ENCODE data around the gene ARHGEF19. TPM values are rescaled to one million over a fixed set of nuclear protein-coding genes. Genes with fewer than 3 reads are reported as not detected.
"Not testable (repeated sequence)": the region's sequence is repeated elsewhere in the genome, so short reads cannot be mapped to it uniquely, and the experiment has no call there.

ARHGEF19 gene
- total RNA-seq = 146 and 151 TPM in 2 replicates
- long read RNA-seq, partial matches to known transcripts = 10 of 18 reads
- long read RNA-seq, other reads (novel, unspliced or antisense) = 8 of 18 reads

DNA sequence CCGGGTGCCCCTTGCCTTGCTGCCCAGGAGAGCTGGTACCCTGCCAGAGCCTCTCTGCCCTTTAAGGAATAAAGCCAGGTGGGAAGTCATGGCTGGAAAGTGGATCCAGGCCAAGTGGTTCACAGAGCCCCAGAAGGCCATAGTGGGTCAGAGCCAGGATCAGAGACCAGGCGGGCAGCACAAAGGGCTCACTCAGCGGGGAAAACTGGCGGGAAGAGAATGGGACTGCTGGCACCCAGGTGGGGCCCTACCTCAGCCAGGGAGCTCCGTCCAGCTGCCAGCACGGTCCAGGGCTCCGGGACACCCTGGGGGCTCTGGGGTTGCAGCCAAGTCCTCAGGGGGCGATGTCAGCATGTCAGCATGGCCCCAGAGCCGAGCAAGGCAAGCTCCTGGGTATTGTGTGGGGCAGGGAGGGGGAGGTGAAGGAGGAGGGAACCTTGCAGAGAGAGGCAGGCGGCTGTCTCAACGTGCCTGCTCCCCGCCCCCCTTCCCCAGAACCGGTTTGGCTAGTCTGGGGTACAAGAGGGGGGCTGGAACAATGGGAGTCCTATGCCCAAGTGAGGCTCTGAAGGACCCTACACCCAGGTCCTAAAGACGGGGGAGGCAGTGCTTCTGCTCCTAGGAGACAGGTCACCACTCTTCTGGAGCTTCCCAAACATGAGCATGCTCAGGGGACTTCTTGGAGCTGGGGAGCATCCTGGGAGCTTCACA is at the start of gene ARHGEF19:
Gene ARHGEF19 (minus strand): TSS at position 402 of the 711 bp plus-strand sequence. CDS start 3,598 bp downstream, outside the sequence.
- Mint-ChIP-seq H3K9me3 (ENCODE audit: low read depth) (no peaks in the 10 kb centered on the region), H3K27me3 (no peaks in the 10 kb centered on the region), H3K4me3 (ENCODE audit: low read depth) (peak within 1 kb of the TSS; percentile 85), H3K4me1 (ENCODE audit: low read depth) (peaks cover 29% of the 10 kb centered on the region), H3K36me3 (ENCODE audit: insufficient read depth) (peaks cover 2% of the 10 kb centered on the region), H3K27ac (peak within 1 kb of the TSS; percentile 85)
- peak; percentile 72 for DNase-seq (ENCODE audit: low spot score, unreplicated experiment)
- TF ChIP-seq, protein P1, sequence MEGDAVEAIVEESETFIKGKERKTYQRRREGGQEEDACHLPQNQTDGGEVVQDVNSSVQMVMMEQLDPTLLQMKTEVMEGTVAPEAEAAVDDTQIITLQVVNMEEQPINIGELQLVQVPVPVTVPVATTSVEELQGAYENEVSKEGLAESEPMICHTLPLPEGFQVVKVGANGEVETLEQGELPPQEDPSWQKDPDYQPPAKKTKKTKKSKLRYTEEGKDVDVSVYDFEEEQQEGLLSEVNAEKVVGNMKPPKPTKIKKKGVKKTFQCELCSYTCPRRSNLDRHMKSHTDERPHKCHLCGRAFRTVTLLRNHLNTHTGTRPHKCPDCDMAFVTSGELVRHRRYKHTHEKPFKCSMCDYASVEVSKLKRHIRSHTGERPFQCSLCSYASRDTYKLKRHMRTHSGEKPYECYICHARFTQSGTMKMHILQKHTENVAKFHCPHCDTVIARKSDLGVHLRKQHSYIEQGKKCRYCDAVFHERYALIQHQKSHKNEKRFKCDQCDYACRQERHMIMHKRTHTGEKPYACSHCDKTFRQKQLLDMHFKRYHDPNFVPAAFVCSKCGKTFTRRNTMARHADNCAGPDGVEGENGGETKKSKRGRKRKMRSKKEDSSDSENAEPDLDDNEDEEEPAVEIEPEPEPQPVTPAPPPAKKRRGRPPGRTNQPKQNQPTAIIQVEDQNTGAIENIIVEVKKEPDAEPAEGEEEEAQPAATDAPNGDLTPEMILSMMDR (IDR thresholded peaks at IDR 0.05; ENCODE audit: unreplicated experiment) = no peak

DNA sequence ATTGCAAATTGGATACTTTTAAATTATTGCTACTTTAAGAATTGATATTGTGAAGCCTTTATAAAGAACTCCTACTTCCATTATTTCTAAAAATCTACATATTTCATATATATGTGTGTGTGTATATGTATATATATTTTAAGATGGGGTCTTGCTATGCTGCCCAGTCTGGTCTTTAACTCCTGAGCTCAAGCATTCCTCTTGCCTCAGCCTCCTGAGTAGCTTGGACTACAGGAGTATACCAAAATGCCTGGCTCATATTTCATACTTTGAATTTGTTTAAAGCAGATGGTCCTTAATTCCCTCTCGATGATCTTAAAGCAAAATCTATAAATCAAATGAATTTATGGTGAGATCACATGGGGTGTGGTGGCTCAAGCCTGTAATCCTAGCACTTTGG is 49.6 kb upstream of the ARHGEF19 start:
- Mint-ChIP-seq H3K36me3 (ENCODE audit: insufficient read depth) (no peaks in the 10 kb centered on the region), H3K9me3 (ENCODE audit: low read depth) (no peaks in the 10 kb centered on the region), H3K27me3 (no peaks in the 10 kb centered on the region), H3K27ac (no peak overlapping the region), H3K4me3 (ENCODE audit: low read depth) (no peak overlapping the region), H3K4me1 (ENCODE audit: low read depth) (peaks cover 9% of the 10 kb centered on the region)
- no peak for DNase-seq (ENCODE audit: low spot score, unreplicated experiment)
- TF ChIP-seq, protein P1 (IDR thresholded peaks at IDR 0.05; ENCODE audit: unreplicated experiment) = no peak

DNA sequence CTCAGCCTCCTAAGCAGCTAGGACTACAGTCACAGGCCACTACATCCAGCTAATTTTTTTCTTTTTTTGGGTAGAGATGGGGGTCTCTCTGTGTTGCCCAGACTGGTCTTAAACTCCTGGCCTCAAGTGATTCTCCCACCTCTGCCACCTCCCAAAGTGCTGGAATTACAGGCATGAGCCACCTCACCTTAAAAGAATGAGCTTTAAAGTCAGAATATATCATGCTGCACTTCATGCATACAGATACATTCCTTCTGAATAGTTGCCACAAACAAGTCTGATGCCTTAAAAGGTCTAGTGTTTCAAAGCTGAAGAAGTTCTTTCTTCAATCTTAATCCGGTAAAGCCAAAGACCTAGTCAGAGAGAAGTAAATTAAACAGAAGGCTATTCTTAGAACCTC is 48.4 kb upstream of the ARHGEF19 start:
- Mint-ChIP-seq H3K27ac (no peak overlapping the region), H3K9me3 (ENCODE audit: low read depth) (no peaks in the 10 kb centered on the region), H3K36me3 (ENCODE audit: insufficient read depth) (peaks cover 2% of the 10 kb centered on the region), H3K4me1 (ENCODE audit: low read depth) (peaks cover 1% of the 10 kb centered on the region), H3K27me3 (no peaks in the 10 kb centered on the region), H3K4me3 (ENCODE audit: low read depth) (no peak overlapping the region)
- TF ChIP-seq, protein P1 (IDR thresholded peaks at IDR 0.05; ENCODE audit: unreplicated experiment) = no peak
- DNase-seq (ENCODE audit: low spot score, unreplicated experiment) = no peak

DNA sequence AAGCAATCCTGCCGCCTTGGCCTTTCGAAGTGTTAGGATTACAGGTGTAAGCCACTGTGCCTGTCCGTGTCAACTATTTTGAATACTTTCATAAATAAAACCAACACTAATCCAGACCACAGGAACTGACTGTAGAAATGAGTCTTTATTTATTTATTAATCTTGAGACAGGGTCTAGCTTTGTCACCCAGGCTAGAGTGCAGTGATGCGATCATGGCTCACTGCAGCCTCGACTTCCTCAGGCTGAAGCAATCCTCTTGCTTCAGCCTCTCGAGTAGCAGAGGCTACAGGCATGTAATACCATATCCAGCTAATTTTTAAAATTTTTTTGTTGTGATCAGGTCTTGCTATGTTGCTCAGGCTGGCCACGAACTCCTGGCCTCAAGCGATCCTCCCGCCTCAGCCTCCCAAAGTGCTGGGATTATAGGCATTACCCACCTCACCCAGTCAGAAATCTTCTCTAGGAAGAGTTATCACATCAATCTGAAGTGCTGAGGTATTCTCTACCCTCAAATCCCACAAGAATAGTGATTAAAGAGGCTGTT is 46.2 kb upstream of the ARHGEF19 start:
- Mint-ChIP-seq H3K4me3 (ENCODE audit: low read depth) (no peak overlapping the region), H3K4me1 (ENCODE audit: low read depth) (peaks cover 3% of the 10 kb centered on the region), H3K36me3 (ENCODE audit: insufficient read depth) (peaks cover 10% of the 10 kb centered on the region), H3K27ac (no peak overlapping the region), H3K9me3 (ENCODE audit: low read depth) (no peaks in the 10 kb centered on the region), H3K27me3 (no peaks in the 10 kb centered on the region)
- DNase-seq (ENCODE audit: low spot score, unreplicated experiment) = no peak
- TF ChIP-seq, protein P1 (IDR thresholded peaks at IDR 0.05; ENCODE audit: unreplicated experiment) = no peak

DNA sequence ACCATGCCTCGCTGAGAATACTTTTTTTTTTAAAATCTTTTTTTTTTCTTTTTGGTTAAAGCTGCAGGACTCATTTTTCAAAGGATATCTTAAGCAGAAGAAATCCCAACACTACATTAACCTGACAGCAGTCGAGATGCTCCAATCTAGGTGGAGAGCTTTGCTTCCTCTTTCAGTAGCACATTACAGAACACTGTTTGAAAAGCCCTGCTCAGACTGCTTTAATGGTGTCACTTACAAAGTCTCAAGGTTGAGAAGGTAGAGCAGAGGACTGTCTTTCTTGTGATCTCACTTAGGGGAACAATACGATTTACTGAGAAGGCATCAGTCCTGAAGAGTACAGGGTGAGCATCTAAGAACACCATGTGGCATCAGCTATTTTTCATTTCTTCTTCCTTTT is 45.5 kb upstream of the ARHGEF19 start:
- Mint-ChIP-seq H3K4me3 (ENCODE audit: low read depth) (no peak overlapping the region), H3K9me3 (ENCODE audit: low read depth) (no peaks in the 10 kb centered on the region), H3K27me3 (no peaks in the 10 kb centered on the region), H3K36me3 (ENCODE audit: insufficient read depth) (peaks cover 12% of the 10 kb centered on the region), H3K27ac (no peak overlapping the region), H3K4me1 (ENCODE audit: low read depth) (peaks cover 7% of the 10 kb centered on the region)
- TF ChIP-seq, protein P1 (IDR thresholded peaks at IDR 0.05; ENCODE audit: unreplicated experiment) = no peak
- DNase-seq (ENCODE audit: low spot score, unreplicated experiment) = no peak

DNA sequence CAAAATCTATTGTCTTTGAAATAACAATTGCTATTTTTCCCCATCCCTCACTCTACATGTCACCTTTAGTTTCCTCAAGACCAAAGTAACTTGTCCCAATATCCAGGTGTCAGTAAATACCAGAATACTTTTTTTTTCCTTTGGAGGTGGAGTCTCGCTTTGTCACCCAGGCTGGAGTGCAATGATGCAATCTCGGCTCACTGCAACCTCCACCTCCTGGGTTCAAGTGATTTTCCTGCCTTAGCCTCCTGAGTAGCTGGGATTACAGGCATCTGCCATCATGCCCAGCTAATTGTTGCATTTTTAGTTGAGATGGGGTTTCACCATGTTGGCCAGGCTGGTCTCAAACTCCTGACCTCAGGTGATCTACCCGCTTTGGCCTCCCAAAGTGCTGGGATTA is 45.1 kb upstream of the ARHGEF19 start:
- not testable (repeated sequence) for H3K27ac Mint-ChIP-seq; H3K4me1 Mint-ChIP-seq (ENCODE audit: low read depth); DNase-seq (ENCODE audit: low spot score, unreplicated experiment); H3K4me3 Mint-ChIP-seq (ENCODE audit: low read depth); H3K9me3 Mint-ChIP-seq (ENCODE audit: low read depth); H3K27me3 Mint-ChIP-seq
- peaks cover 14% of the 10 kb centered on the region for H3K36me3 Mint-ChIP-seq (ENCODE audit: insufficient read depth)
